Measurements from ENCODE around the gene CCL27.

Gene CCL27

DNA sequence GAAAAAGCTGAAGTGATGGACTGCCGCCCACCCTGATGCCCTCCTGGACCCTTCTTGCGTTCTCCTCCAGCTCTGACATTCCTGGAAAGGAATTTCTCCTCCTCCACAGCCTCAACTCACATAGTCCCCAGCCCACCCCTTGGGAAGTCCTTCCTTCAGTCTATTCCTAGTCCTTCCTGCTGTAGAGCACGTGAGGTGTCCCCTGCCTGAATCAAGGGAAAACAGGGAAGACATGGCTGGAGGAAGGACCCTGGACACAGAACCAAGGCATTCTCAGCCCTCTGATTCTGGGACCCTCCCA lies 37.3 kb downstream of the CCL27 start:
- DNase-seq (ENCODE audit: low read depth) = no peak

- no peak for DNase-seq (ENCODE audit: low read depth)
Measured at GRCh38 chr9:34624475-34625185, 37.8 kb downstream of the CCL27 start.

DNA sequence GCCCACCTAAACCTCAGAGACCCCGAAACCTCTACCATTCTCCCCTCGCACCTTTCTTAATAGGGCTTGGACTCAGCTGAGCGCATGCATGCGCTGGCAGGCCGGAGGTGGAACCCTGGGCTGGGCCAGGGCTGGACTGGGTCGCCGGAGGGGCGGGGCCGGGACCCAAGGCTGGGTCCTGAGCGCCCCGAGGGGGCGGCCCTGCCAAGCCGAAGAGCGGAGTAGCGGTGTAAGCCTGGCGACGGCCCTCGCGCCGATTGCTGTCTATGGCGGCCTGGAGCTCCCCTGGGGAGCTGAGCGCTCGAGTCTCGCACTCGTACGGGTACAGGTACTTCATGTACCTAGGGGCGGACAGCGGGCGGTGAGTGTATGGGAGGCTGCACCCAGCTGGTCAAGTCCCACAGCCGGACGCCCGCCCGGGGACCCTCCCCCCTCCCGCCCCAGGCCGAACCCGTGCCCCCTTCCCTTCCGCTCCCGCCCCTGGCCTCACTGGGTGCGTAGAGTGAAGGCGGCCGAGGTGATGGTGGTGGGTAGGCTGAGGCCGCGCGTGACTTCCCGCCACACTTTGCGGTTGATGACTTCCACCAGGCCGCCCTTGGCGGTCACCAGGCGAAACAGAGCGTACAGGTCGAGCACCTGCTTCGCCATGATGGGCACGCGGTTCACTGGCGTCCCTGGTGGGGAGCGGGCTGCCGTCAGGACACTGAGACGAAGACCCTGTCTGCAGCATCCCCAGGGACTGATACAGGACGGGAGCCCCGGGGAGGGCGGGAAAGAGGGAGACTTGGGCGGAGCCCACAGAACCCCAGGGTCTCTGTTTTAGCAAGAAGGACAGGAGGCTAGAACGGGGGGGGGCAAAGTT lies 38.9 kb downstream of the CCL27 start:
- no peak for DNase-seq (ENCODE audit: low read depth)

- DNase-seq (ENCODE audit: low read depth) = peak; percentile 80
Measured at GRCh38 chr9:34620061-34620994, 42.1 kb downstream of the CCL27 start, which contains the start of gene DCTN3. Gene DCTN3 (minus strand): TSS chr9:34620495. CDS start chr9:34620464, 31 bp downstream.

DNA sequence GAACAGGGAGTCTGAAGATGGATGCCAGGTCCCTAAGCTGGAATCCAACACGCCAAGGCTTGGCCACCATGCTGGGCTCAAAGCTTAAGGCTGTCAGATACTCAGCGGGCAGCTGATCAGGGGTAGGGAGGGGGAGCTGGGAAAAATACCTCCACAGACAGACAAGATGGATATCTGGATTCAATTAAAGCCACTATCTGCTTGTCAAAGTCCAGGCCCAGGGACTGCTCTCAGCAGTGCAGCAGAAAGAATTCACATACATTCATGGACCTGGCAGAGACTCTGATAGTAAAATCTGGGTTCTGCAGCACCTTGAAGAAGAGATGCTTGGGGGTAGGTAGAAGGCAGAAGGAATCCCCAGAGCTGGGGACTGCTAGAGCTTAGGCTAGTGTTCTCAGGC lies 47.3 kb downstream of the CCL27 start:
- DNase-seq (ENCODE audit: low read depth) = no peak

DNA sequence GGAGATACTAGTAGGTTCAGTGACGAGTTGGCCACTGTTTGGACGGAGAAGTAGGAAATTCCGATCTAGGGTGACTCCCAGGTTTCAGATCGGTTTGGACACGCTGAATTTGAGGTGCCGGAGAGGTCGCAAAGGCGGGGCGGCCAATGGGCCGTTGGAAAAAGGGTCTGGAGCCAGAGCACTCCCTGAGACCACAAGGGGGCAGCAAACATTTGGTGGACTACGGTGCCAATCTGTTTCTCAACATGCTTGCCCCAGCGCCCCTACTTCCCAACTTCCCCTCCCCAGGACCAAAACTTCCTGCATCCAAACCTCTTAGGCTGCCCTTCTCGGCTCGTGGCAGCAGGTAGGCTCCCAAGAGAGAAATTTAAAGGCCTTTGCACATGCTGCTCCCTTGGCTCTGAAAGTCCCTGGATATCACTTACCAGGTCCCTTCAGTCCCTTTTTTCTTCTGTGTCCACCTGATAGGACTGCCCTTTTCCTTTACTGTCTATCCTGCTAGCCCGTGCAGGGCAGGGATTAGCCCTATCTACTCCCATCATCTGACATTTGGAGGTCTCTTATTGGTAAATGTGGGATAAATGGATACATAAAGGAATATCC lies 49.6 kb downstream of the CCL27 start:
- DNase-seq (ENCODE audit: low read depth) = peak; percentile 48

All from stimulated activated CD8-positive, alpha-beta memory T cell treated with anti-CD3 and anti-CD28 coated beads, Interleukin-4, amount 100 ng/mL, for 24 hours (primary cell).